ENCODE results near the gene IRAK3.

GRCh38 chr12:66258011-66258410 lies 69.0 kb downstream of the IRAK3 start:
- TF ChIP-seq CTCF (IDR thresholded peaks at IDR 0.05) (no peak), POLR2A (IDR thresholded peaks at IDR 0.05) (no peak), EP300 (IDR thresholded peaks at IDR 0.05) (no peak)

Measured in ovary (tissue), 3 donors.